Measurements from ENCODE around the gene ZBTB37.

Gene ZBTB37

DNA sequence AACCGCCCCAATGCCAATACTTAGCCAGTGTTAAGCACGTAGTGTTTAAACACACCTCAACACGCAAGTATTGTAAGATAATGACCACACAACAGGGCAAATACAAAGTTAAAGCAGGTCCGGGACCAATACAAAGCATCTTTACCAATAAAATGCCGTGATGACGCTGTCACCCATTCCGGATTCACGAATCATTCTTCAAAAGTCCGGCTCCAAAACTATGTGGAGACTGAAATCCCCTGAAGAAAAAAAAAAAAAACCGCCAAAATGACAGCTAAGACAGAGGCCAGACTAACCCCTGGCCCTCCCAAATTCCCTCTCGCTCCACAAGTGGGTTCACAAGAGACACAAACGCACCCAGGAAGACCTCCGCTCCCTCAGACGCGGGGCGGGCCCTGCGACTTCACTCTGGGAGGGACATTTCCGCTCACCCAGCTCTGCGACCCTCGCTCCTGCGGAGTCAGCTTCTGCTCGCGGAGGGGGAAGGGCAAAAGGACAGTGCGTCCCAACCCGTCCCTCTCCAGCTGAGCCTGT lies 44.3 kb upstream of the ZBTB37 start:
- H3K27ac ChIP-seq (ENCODE audit: low read length): peak overlapping the region; percentile 83
- H3K79me2 ChIP-seq (ENCODE audit: low read length): peaks cover 70% of the 10 kb centered on the region
- H3K4me3 ChIP-seq (ENCODE audit: low read length): peak overlapping the region; percentile 91
- no peaks in the 10 kb centered on the region; the same call in 1 of the 2 replicates for H4K20me1 ChIP-seq (ENCODE audit: insufficient read depth, low read length)
- TF ChIP-seq EZH2phosphoT487 (IDR thresholded peaks at IDR 0.05; ENCODE audit: low read depth): no peak
- TF ChIP-seq, protein P1, sequence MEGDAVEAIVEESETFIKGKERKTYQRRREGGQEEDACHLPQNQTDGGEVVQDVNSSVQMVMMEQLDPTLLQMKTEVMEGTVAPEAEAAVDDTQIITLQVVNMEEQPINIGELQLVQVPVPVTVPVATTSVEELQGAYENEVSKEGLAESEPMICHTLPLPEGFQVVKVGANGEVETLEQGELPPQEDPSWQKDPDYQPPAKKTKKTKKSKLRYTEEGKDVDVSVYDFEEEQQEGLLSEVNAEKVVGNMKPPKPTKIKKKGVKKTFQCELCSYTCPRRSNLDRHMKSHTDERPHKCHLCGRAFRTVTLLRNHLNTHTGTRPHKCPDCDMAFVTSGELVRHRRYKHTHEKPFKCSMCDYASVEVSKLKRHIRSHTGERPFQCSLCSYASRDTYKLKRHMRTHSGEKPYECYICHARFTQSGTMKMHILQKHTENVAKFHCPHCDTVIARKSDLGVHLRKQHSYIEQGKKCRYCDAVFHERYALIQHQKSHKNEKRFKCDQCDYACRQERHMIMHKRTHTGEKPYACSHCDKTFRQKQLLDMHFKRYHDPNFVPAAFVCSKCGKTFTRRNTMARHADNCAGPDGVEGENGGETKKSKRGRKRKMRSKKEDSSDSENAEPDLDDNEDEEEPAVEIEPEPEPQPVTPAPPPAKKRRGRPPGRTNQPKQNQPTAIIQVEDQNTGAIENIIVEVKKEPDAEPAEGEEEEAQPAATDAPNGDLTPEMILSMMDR (IDR thresholded peaks at IDR 0.05; ENCODE audit: low read depth, low read length): no peak
- no peaks in the 10 kb centered on the region for H3K9me3 ChIP-seq (ENCODE audit: insufficient read depth, low read length)
- peak overlapping the region; percentile 94 for H3K4me2 ChIP-seq (ENCODE audit: low read length)
- H2AFZ ChIP-seq (ENCODE audit: low read depth, low read length): peak overlapping the region; percentile 71
- H3K36me3 ChIP-seq (replicated peaks; ENCODE audit: low read depth, low read length): peaks cover 15% of the 10 kb centered on the region
- H3K27me3 ChIP-seq (ENCODE audit: low read depth, low read length): no peaks in the 10 kb centered on the region
- H3K9ac ChIP-seq (ENCODE audit: low read length): peak overlapping the region; percentile 91
- peaks cover 29% of the 10 kb centered on the region for H3K4me1 ChIP-seq (ENCODE audit: low read length)

DNA sequence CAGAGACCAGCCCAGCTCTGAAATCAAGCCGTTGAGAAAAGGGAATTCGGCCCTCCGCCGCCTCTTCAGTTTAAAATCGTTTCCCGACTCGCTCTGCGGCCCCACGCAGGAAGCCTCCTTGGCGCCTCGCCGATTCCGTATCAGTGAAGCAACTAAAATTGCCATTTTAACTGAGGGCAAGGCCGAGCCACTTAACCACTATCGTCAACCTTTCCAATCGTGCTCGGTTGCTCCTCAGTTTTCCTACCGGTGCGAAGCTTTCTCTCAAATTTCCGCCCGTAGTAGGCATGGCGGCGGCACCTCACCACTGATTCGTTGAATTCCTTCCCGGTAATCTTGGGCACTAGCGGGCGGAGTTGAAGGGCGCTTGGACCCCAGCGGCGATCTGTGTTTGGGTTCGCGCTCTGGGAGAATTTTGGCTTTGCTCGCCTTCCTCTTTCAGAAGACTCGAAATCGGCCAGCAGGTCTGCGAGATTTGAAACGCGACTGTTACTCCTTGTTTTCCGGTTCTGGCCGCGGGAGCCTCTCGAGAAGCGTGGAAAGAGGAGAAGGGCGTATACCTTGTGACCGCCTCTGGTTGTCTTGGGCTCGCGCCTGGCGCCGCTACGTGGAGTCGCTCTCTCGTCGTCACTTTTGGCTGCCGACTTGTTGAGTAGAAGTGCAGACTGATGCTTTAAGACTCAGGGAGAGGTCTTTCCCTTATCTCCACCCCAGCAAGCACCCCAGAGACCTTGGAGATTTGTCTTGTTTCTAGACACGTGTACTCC lies 43.7 kb upstream of the ZBTB37 start, which contains the start of the genes CENPL and DARS2:
CENPL (minus strand) TSS at position 569 of the 767 bp plus-strand sequence. CDS start 13,584 bp downstream, outside the sequence.
DARS2 (plus strand) TSS at position 359 of the 767 bp plus-strand sequence. CDS start 557 bp downstream, outside the sequence.
- TF ChIP-seq, protein P1 (IDR thresholded peaks at IDR 0.05; ENCODE audit: low read depth, low read length): no peak
- TF ChIP-seq EZH2phosphoT487 (IDR thresholded peaks at IDR 0.05; ENCODE audit: low read depth): no peak
- peaks cover 29% of the 10 kb centered on the region for H3K4me1 ChIP-seq (ENCODE audit: low read length)
- peaks cover 64% of the 10 kb centered on the region for H3K79me2 ChIP-seq (ENCODE audit: low read length)
- no peaks in the 10 kb centered on the region; the same call in 1 of the 2 replicates for H4K20me1 ChIP-seq (ENCODE audit: insufficient read depth, low read length)
- peaks cover 13% of the 10 kb centered on the region for H3K36me3 ChIP-seq (replicated peaks; ENCODE audit: low read depth, low read length)
- peak within 1 kb of the TSS; percentile 91 for H3K4me3 ChIP-seq (ENCODE audit: low read length)
- H3K9ac ChIP-seq (ENCODE audit: low read length): peak within 1 kb of the TSS; percentile 91
- peak within 1 kb of the TSS; percentile 94 for H3K4me2 ChIP-seq (ENCODE audit: low read length)
- no peaks in the 10 kb centered on the region for H3K9me3 ChIP-seq (ENCODE audit: insufficient read depth, low read length)
- H3K27ac ChIP-seq (ENCODE audit: low read length): peak within 1 kb of the TSS; percentile 83
- H3K27me3 ChIP-seq (ENCODE audit: low read depth, low read length): no peaks in the 10 kb centered on the region
- peak within 1 kb of the TSS; percentile 87 for H2AFZ ChIP-seq (ENCODE audit: low read depth, low read length)

DNA sequence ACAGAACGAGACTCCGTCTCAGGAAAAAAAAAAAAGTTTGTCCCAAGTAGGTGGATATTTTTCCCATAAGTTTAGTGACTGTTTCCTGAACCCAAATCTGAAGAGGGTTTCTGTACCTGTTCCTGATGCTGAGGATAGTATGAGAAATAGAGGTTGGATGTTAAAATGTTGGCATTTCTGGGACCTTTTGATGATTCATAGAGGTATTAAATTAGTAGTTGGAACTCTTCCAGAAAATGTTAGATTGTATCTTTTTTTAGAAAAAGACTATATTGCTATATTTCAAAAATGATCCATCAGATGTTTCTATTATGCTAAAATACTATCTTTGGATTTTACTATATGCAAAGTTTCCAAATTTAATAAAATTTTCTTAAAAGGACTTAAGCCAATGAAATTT lies 40.6 kb upstream of the ZBTB37 start:
- no peak overlapping the region for H2AFZ ChIP-seq (ENCODE audit: low read depth, low read length)
- no peaks in the 10 kb centered on the region for H3K9me3 ChIP-seq (ENCODE audit: insufficient read depth, low read length)
- peaks cover 20% of the 10 kb centered on the region for H3K36me3 ChIP-seq (replicated peaks; ENCODE audit: low read depth, low read length)
- no peak overlapping the region for H3K4me3 ChIP-seq (ENCODE audit: low read length)
- H3K4me2 ChIP-seq (ENCODE audit: low read length): no peak overlapping the region; the same call in 1 of the 2 replicates
- H3K9ac ChIP-seq (ENCODE audit: low read length): no peak overlapping the region
- H3K79me2 ChIP-seq (ENCODE audit: low read length): peaks cover 33% of the 10 kb centered on the region
- H3K27me3 ChIP-seq (ENCODE audit: low read depth, low read length): no peaks in the 10 kb centered on the region
- no peaks in the 10 kb centered on the region for H4K20me1 ChIP-seq (ENCODE audit: insufficient read depth, low read length)
- H3K27ac ChIP-seq (ENCODE audit: low read length): no peak overlapping the region
- H3K4me1 ChIP-seq (ENCODE audit: low read length): peaks cover 26% of the 10 kb centered on the region
- TF ChIP-seq EZH2phosphoT487 (IDR thresholded peaks at IDR 0.05; ENCODE audit: low read depth): no peak
- TF ChIP-seq, protein P1 (IDR thresholded peaks at IDR 0.05; ENCODE audit: low read depth, low read length): no peak

DNA sequence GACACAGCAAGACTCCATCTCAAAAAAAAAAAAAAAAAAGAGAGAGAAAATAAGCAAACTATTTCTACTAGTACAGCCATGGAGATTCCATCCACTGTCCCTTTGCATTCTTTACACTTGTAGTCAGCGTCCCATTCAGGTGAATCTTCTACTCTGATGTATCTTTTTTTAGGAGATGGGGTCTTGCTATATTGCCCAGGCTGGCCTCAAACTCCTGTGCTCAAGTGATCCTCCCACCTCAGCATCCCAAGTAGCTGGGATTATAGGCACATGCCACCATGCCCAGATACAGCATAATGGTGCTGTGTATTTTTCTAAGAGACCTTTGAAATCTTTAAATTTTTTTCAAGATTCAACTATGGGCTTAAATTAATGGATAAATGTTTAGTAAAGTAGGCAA lies 35.4 kb upstream of the ZBTB37 start:
- H3K36me3 ChIP-seq (replicated peaks; ENCODE audit: low read depth, low read length): peaks cover 46% of the 10 kb centered on the region
- H4K20me1 ChIP-seq (ENCODE audit: insufficient read depth, low read length): no peaks in the 10 kb centered on the region
- no peak overlapping the region for H3K9ac ChIP-seq (ENCODE audit: low read length)
- no peak overlapping the region for H3K4me3 ChIP-seq (ENCODE audit: low read length)
- no peak overlapping the region for H3K27ac ChIP-seq (ENCODE audit: low read length)
- H3K9me3 ChIP-seq (ENCODE audit: insufficient read depth, low read length): no peaks in the 10 kb centered on the region
- H3K4me2 ChIP-seq (ENCODE audit: low read length): no peak overlapping the region
- H3K27me3 ChIP-seq (ENCODE audit: low read depth, low read length): no peaks in the 10 kb centered on the region
- H2AFZ ChIP-seq (ENCODE audit: low read depth, low read length): no peak overlapping the region
- H3K79me2 ChIP-seq (ENCODE audit: low read length): no peaks in the 10 kb centered on the region
- TF ChIP-seq EZH2phosphoT487 (IDR thresholded peaks at IDR 0.05; ENCODE audit: low read depth): no peak
- TF ChIP-seq, protein P1 (IDR thresholded peaks at IDR 0.05; ENCODE audit: low read depth, low read length): no peak
- H3K4me1 ChIP-seq (ENCODE audit: low read length): peaks cover 8% of the 10 kb centered on the region
